GM19351 (cell line): Measurements from ENCODE around the gene C13orf42.

Experiments used
- ATAC-seq: cut with Tn5 transposase; IDR thresholded peaks from one replicate; pipeline ENCODE4 v1.9.1; 2021; ENCODE audit warnings: mild to moderate bottlenecking, moderate library complexity; ENCODE audit not compliant: unreplicated experiment

Gene C13orf42

DNA sequence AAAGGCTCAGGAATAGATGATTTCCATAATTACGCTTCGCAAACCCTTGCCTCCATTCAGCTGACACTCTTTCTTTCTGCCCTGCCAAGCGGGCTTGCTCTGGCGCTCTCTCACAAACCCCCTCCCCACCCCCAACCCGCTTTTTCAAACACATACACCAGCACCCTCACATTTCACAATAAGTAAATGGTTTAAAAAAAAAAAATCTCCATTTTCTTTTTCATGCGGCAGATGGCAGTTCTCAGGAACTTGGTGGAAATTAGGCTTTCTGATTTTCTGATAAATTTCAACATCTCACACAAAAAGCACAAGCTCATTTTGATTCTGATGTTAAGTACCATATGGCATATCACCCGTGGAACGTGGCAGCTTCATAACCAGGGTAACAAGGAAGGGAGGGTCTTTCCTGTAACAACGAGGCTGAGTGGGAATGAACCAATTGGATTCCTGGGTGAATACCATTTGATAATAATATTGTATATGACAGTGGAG is 43.8 kb downstream of the C13orf42 start:
- ATAC-seq = no peak

DNA sequence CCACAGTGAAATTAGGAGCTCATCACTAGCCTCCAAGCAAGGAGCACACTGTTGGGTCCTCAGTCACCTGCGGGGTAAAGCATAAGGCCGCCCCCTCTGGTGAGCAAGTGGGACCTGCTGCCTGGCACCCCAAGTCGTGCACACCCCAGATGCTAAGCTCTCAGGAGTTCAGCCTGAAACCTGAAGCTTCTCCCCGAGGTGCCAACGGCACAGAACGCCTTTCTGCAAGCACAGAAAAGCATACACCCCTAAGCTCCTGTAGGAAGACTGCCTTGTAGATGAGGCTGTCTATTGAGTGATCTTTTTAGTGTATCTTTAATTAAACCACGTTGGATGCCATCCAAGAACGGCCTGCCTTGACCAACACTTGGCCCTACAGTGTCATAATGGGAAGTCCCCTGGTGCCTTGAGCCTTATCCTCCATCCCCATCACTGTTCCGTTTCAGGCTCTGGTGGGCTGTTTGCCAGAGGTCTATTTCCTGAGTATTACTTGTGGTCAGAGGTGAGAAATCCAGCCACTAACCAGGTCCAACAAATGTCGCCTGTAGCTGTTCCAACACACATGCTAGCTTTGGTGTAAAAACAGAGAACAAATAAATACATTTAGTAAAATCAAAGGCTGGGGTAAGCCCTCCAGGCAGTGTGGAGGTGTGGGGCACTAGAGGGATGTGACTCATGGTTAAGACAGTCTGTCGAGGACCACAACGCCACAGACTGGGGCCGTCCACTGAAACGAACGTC is 44.8 kb downstream of the C13orf42 start:
- ATAC-seq = no peak

DNA sequence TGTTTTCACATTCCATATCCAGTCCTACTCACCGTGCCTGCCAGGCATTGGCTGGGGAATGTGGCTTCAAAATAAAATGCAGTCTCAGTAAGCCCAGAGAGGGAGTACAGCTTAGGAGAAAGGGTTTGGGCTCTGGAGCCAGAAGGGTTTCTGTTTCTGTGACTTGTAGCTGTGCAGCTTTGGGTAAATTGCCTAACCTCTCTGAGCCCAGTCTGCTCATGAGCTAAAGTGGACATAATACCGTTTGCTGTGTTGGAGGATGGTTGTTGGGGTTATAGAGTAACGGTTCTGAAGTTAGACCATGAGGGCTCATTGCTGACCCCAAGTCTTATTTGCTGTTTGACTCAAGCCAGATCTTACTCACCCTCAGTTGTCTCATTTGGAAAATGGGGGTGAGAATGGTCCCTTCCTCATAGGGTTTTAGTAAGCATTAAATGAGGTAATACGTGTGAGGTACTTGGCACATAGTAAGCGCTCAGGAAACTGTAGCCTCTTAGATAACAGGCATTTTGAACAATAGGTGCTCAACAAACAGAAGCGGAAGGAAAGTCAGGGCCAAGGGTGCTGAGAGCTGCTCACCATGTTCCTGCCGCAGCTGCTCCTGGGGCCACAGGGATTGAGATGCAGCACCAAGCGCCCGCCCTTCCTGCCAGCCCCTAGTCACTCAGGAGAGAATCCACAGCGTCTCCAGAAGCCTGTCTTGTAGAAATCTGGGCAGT is 45.5 kb downstream of the C13orf42 start:
- no peak for ATAC-seq

DNA sequence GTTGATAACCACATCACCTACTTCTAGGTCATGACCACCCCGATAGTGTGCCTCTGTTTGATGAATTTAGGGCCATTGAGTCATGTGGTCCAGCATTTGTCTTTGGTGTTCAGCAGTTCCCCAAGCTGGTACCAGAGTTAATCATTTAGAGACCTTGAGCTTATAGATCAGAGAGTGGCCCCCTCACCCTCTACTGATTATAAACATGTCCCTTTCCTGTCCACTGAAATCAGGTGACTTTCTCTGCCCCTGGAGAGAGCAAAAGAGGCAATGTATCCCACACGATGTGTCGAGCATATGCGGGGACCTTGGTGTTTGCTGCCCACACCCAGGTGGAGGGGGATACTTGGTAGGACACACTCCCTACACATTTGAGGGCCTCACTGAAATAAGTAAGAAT is 46.3 kb downstream of the C13orf42 start:
- ATAC-seq = no peak

DNA sequence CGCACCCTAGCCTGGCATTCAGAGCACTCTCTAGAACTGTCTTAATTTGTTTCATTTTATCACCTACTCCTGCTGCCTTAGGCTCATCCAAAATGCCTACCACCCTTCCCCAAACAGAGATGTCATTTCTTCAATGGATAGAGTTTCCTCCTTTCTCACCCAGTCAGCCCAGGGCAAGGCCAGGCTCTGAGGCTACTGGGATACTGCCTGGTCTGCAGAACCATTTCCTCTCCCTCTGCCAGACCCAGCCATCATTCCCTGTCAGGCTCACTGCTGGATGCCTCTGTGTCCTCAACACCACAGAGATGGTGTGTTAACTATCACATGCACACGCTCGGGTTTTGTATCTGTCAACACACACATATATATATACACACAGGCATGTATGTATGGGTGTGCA is 47.2 kb downstream of the C13orf42 start:
- ATAC-seq = no peak

DNA sequence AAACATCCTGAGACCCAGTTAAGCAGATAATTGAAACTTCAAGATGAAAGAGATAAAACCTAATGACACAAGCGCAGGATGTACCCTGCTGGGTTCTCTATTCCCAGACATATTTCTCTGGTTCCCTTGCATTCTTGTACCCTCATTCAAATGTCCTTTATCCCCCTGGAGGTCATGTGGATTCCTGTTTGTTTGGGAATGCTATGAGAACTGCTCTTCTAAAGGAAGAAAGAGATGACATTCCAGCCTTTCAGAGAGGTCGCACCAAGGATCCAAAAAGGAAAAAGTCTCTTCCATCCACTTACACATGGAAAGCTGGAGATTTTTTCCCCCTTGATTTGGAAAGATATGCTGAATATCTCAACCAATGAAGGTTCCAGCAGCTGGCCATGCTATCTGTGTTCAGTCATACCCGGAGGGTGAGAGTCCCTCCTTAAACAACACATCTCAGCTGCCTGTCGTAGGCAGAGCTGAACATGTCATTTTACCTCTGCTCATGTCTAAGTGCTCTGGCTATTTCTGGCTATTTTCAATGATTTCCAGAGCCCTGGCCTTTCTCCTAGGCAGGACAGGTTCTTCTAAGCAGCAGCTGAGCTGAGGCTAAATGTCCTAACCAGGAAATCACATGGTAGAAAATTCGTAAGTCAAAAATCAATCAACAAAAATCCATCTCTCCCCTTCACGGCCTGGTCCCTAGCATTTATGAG is 52.5 kb downstream of the C13orf42 start:
- ATAC-seq = no peak

DNA sequence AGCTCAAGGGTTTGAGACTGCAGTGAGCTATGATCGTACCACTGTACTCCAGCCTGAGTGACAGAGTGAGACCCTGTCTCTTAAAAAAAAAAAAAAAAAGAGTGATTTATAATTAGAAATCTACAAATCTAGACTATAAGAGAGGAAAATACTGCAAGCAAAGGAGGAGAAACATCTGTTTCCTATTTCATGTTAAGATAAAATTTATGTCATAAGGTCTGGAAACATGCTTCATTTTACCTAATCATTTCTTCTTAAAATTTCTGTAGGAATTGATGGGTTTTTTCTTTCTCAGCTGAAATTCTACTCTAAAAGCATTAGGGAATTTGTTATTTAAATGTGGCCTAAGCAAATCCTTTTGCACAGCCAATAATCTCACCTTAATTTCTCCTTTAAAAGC is 53.2 kb downstream of the C13orf42 start:
- no peak for ATAC-seq

DNA sequence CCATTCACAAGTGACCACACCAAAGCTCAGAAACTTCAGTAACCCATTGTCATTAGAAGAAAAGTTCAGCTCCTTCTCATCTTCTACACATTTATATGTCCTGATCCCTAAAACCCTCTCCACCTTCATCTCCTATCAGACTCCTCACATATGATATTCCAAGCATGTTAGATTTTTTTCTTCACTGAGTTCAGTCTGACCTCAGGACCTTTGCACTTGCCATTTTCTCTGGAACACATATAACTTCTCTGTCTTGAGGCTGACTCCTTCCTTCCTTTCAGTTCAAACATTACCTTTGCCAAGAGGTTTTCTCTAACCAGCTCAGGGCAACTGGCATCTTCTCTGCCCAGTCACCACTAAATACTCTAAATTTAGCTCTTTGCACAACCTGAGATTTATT is 54.1 kb downstream of the C13orf42 start:
- ATAC-seq = no peak

DNA sequence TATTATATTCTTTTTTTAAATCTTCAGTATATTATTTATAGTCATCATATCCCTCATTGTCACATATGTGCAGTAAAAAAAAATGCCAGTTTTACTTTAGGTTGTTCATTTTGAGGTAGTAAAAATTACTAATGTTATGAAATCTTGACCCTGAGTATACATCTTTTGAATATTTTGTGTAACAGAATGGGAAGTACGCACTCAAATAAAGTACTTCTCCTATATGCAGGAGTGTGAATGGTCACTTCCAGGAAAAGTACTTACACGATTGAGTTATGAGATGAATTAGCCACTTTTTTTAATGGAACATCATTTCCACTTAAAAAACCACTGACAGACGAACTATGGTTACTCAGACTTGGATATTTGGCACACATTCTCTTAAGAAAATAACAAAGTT is 58.5 kb downstream of the C13orf42 start:
- ATAC-seq = no peak

DNA sequence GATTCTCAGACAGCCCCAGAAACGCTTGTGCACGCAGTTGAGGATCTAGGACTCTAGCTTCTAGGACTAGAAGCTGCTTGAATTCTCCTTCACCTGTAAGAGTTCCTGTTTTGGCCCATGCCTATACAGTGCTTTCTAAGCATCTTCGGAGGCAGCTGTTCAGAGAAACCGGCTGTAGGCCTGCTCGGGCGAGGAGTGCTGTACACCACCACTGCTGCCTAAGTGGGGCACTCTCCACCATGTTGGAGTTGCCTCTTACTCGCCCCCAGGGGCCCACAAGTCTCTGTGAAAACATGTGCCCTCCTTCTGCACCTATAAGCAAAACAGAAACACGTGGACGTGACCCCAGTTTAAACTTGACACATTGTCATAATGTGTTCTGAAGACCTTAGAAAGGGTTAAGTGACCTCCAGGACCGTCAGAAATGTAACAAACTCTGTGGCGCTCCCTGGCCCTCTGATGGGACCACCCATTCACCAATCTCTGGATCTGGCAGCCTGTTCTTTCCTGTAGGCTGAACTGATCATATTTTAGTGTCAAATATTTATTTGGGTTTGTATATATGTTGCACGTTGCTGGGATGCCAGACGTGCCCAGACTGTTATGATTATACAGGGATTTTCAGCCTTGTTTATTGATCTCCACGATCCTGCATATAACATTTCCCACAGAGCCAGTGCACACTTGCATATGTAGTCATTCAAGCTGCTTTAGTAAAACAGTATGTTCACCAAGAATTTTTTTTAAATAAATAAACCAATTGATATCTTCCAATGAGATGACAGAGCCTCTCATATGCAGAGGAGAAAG is 60.8 kb downstream of the C13orf42 start:
- ATAC-seq = no peak

DNA sequence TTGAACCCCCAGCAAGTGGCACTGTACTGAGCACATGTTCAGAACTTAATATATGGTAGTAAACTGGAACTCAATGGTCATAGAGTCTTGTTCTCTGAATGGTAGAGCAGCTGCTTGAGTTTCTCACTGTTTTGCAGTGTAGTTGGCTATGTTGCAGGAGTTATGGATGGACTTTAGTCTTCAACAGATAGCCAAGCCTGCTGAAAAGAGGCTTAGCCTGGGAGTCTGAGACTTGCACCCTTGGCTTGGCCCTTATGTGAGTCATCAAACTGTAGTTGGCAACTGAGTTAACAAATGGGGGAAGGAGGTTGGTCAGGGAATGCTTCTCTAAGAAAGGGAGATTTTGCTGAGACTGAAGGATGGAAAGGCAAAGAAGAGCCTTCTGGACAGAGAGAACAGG is 62.5 kb downstream of the C13orf42 start:
- ATAC-seq = no peak

DNA sequence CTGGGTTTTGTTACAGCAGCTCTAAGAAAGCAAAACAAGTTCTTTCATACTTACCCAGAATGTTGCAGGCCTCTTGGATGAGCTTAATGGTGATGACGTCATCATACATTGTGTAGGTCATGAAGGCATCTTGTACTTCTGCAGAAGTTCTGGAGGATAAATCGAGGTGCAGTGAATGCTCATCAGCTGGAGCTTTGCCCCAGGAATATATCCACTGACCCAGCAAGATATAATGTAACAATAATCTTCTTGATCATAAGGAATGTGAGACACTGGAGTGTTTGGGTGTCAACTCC is 63.0 kb downstream of the C13orf42 start:
- ATAC-seq = no peak

DNA sequence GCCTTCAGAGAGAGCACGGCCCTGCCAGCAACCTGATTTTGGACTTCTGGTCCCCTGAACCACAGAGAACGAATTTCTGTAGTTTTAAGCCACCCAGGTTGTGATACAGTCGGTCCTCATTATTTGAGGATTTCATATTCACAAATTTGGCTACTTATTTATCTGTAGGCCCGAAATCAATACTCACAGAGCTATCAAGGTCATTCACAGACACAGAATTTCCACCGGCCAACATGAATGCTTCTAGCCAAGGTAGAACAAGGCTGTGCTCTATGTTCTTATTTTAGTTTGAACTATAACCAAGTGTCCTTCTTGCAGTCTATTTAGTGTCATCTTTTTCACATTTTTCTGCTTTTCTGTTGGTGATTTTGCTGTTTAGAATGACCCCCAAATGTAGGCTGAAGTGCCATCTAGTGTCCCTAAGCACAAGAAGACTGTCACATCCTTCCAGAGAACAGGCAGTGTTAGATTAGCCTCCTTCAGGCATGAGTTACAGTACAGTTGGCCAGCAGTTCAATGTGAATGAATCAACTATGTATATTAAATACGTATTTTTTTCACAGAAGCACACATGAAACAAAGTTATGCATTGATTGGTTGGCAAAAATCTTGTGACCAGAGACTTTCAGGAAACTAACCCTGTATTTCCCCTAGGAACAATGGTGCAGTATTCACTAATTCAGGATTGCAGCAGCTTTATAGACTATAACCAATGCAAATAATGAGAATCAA is 63.5 kb downstream of the C13orf42 start:
- ATAC-seq = no peak

DNA sequence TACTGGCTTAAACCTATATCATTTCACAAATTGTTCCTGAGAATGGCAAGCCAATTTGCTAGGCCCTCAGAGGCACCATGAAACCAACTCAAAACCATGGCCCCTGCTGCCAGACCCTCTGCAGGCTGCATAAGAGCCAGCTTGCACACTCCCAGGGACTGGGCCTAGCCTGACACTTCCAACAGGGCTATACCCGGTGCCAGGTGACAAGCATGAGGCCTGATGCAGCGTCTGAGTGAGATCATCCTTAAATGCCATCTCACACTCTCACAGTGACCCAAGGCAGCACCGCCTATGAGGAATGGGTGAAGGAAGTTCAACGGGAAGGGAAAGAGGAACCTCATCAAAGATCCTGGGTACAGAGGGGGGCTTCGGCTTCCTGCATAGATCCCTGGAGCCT is 65.6 kb downstream of the C13orf42 start:
- ATAC-seq = no peak

DNA sequence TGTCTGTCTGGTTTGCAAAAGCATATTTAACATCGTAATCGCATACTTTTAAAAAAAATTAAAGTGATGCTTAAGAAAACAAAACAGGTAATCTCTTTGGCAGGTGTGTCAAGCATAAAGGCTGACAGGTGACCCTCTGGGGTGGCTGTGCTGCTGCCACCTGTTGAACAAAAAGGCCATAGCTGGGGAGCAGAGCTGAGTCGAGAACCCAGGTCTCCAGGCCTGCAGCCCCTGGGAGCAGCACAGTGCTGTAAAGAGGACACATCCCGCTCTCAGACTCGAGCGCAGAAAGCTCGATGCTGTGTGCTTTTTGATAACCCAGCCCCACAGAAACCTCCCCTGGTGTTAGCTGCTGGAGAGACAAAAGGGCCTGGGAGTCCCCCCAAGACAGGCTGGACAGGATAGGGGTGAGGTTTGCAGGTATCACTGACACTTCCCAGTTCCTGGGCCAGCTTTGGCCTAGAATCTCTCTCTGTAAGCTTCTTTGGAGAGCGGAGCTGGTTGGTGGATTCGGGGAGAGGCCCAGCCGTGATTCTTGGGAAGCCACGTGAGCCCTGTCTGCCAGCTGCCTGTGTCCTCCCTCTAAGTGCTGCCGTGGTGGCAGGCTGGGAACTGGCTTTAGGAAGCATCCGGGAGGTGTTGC is 66.9 kb downstream of the C13orf42 start:
- ATAC-seq = no peak

DNA sequence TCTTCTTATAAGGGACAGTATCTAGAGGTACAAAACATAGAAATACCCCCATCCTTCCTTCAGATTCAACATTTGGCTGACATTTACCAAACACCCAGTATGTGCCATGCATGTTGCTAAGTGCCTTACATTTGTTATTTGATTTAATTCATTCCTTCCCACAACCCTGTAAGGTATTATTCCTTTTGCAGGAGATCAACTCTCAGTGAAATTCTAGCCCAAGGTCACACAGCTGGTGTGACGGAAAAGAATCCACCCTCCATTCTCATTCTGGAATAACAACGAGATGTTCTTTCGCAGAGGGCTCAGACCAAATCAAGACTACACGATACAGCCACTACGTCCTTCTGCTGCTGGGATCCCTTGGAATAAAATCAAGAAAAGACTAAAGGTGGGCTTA is 67.8 kb downstream of the C13orf42 start:
- no peak for ATAC-seq

DNA sequence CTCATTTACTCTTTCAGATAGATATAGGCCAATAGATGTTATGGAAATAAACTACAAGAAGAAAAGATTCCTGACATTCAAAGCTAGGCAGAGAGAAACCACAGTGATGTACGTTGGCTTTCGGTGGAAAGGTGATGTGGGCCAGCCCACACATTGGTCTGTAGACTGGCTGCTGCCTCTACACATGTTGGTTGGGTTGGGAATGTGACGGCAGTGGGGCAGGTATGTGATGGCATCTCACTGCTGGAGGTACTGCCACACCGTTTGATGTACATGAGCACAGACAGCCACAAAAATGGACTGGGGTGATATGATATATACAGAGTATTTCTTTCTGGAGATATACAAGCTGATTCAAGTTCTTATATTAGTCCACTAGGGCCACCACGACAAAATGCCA is 69.4 kb downstream of the C13orf42 start:
- no peak for ATAC-seq

DNA sequence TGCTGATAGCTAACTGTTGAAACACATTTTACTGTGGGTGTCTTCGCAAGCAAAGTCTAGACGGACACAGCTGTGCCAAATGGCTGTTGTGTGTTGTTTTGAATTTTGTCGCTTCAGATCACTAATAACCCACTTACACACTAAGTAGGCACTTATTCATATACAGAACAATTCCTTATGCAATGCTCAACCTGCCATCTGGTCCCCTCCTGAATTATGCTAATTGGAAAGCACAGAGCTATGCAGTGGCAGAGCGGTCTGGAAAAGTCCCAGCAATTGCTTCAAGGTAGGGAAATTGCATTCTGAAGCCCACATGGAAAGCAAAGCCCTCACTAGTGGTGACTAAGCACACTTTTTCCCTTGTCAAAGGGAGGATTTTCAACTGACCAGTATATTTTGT is 69.9 kb downstream of the C13orf42 start:
- ATAC-seq = no peak

DNA sequence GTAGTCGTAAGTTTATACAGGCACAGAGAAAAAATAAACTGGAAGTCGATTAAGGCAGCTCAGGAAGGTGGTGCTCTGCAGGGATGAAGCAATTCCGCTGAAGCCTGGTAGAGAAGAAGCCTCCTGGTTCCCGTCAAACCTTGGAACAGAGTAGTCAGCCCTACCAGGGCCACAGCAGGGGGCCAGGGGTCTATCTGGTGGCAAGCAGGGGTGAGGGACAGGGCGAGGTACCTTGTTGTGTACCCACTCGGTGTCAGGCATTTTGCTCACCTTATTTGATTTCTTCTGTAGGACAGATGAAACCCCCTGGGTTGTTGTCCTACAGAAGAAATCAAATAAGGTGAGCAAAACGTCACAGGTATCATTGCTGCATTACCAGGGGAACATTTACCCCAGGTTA is 70.6 kb downstream of the C13orf42 start:
- no peak for ATAC-seq

DNA sequence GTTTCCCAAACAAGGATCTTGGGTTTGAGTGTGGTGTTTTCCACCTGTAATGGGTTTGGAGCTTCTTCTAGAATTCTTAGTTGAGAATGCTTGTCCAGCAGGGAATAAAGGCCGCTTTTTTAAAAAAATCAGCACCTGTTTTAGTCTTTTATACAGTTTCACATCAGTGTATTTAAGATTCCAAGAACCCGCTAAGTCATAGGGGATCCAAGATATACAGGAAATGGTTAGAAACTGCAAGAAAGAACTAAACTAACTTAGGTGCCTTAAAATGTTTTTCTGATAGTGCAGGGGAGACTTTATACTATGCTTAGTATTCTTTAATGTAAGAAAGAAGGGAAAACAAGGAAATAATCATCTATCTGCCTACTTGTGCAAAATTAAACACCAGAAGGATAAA is 74.7 kb downstream of the C13orf42 start:
- no peak for ATAC-seq
